Body of pancreas (tissue), 4 donors: Measurements from ENCODE around the gene GARS1. TPM values are rescaled to one million over a fixed set of nuclear protein-coding genes. Genes with fewer than 3 reads are reported as not detected.

ENCODE experiments used
- ATAC-seq: fragments of 150-250 bp; one replicate; pipeline ENCODE4 v1.9.1; 2016
- DNase-seq, 4 donors: peaks; one replicate each; pipeline ENCODE4 v3.0.0-alpha.2; 2019
- H3K27ac ChIP-seq, 4 donors: fragments of 200-600 bp; sonication (generic); 1 replicate in 3 of 4; 2 replicates in 1 of 4; pipeline versions ENCODE4 v1.5.1 to v1.6.1; 2016 to 2019; ENCODE audit warnings: mild to moderate bottlenecking in 1 of 4, mixed read lengths in 1 of 4, moderate library complexity in 1 of 4
- H3K27me3 ChIP-seq, 2 donors: fragments of 200-600 bp; sonication (generic); one replicate each; pipeline ENCODE4 v1.6.0; 2016; ENCODE audit warnings: mild to moderate bottlenecking in 1 of 2
- H3K36me3 ChIP-seq, 2 donors: fragments of 200-600 bp; sonication (generic); replicated peaks in 1 of 2; 2 replicates each; pipeline ENCODE4 v1.5.1; 2016; ENCODE audit warnings: low read depth in 2 of 2; ENCODE audit not compliant: insufficient read depth in 1 of 2
- H3K4me1 ChIP-seq: fragments of 200-600 bp; sonication (generic); one replicate; pipeline ENCODE4 v1.6.0; 2016
- H3K4me3 ChIP-seq, 2 donors: fragments of 200-600 bp; sonication (generic); 1 replicate in 1 of 2; 2 replicates in 1 of 2; pipeline ENCODE4 v1.5.1; 2016 to 2019
- H3K9me3 ChIP-seq, 3 donors: fragments of 200-600 bp; sonication (generic); 1 replicate in 2 of 3; 2 replicates in 1 of 3; pipeline ENCODE4 v1.5.1; 2016
- POLR2A ChIP-seq, 3 donors: fragments of 450-650 bp; IDR thresholded peaks; one replicate each; pipeline ENCODE4 v1.6.1; 2016; ENCODE audit warnings: antibody characterized with exemption in 3 of 3, mild to moderate bottlenecking in 2 of 3
- WGBS, 2 donors: methylation state at CpG; one replicate each; pipeline ENCODE4 v1.1.5; 2017; 5-methylcytosine and 5-hydroxymethylcytosine counted together
- intact Hi-C: fragments of 100-400 bp; cut with DNase I; formaldehyde crosslinking; loops from one replicate; pipeline ENCODE4 v1.15.1; 2023
- total RNA-seq, 2 donors: library from RNA; depleted of rRNA; stranded (reverse); fragments of >200 nt; gene quantifications; one replicate each; pipeline ENCODE4 v1.1.0, GENCODE V29; 2016
- TF ChIP-seq, protein P1 (sequence below), 7 experiments: fragments of 450-650 bp in 4 of 7; fragments of 200-600 bp in 3 of 7; sonication (generic) in 3 of 7; IDR thresholded peaks; one replicate each; pipeline ENCODE4 v1.5.1; 2016 to 2019; ENCODE audit warnings: antibody characterized with exemption in 7 of 7

Gene GARS1
- total RNA-seq, 2 donors from 2014 or later, result 43.1 to 70.9 TPM

DNA sequence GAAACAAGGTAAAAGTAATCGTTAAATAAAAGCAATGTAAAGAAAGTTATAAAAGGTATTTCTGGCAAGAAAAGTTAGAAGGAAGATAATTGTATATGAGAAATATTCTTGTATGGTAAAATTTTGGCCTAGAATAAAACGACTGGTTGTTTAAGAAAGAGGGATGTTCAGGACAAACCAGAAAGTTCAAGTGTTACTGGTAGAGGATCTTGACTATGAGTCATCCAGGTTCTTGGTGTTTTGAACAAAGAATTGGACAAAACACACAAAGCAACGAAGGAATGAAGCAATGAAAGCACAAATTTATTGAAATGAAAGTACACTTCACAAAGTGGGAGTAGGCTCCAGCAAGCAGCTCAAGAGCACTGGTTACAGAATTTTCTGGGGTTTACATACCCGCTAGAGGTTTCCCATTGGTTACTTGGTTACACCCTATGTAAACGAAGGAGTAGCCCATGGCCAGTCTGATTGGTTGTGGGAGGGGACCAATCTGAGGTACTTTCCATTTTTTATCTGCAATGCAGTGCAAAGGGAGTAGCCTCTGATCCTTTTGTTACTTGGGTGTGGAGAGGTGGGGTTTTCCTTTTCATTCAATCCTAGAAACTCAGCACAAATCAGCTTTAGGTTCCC lies 22.4 kb upstream of the GARS1 start:
- no peak for DNase-seq
- no peaks in the 10 kb centered on the region for H3K9me3 ChIP-seq
- TF ChIP-seq POLR2A (IDR thresholded peaks at IDR 0.05), result no peak
- TF ChIP-seq, protein P1, sequence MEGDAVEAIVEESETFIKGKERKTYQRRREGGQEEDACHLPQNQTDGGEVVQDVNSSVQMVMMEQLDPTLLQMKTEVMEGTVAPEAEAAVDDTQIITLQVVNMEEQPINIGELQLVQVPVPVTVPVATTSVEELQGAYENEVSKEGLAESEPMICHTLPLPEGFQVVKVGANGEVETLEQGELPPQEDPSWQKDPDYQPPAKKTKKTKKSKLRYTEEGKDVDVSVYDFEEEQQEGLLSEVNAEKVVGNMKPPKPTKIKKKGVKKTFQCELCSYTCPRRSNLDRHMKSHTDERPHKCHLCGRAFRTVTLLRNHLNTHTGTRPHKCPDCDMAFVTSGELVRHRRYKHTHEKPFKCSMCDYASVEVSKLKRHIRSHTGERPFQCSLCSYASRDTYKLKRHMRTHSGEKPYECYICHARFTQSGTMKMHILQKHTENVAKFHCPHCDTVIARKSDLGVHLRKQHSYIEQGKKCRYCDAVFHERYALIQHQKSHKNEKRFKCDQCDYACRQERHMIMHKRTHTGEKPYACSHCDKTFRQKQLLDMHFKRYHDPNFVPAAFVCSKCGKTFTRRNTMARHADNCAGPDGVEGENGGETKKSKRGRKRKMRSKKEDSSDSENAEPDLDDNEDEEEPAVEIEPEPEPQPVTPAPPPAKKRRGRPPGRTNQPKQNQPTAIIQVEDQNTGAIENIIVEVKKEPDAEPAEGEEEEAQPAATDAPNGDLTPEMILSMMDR (IDR thresholded peaks at IDR 0.05), result no peak
- intact Hi-C loops, result no loop called here
- H3K27me3 ChIP-seq, result no peaks in the 10 kb centered on the region
- ATAC-seq, result no peak
- H3K27ac ChIP-seq, result no peak overlapping the region
- 65 to 80% methylated on average over 5 of the region's 5 CpGs for WGBS, 2 donors
- peaks cover 0 to 5% of the 10 kb centered on the region in 2 donors for H3K36me3 ChIP-seq
- H3K4me1 ChIP-seq, result no peaks in the 10 kb centered on the region
- H3K4me3 ChIP-seq, result no peak overlapping the region

DNA sequence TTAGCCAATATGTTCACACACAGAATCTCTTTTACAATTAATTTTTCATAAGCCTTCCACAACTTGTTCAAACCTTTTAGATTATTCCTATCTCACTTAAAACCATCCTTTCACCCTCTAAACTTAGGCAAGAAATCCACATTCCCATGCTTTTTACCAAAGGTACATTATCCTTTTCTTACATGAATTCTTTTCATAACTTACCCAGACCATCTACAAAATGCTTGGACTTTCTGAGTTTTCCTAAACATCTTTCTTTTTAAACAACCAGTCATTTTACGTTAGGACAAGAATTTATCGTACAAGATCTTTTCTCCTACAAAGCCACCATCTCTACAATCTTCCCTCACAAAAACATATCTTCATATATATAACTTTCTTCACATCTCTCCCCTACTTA lies 18.8 kb upstream of the GARS1 start:
- DNase-seq (no peak), ATAC-seq (no peak)
- Histone ChIP-seq H3K4me3 (no peak overlapping the region), H3K4me1 (no peaks in the 10 kb centered on the region), H3K9me3 (no peaks in the 10 kb centered on the region), H3K36me3 (peaks cover 0 to 1% of the 10 kb centered on the region in 2 donors), H3K27ac (no peak overlapping the region), H3K27me3 (no peaks in the 10 kb centered on the region)
- intact Hi-C loops, result no loop called here
- WGBS, 2 donors, result 94 to 95% methylated on average over 2 of the region's 2 CpGs
- TF ChIP-seq, protein P1 (IDR thresholded peaks at IDR 0.05), result no peak
- no peak for TF ChIP-seq POLR2A (IDR thresholded peaks at IDR 0.05)

DNA sequence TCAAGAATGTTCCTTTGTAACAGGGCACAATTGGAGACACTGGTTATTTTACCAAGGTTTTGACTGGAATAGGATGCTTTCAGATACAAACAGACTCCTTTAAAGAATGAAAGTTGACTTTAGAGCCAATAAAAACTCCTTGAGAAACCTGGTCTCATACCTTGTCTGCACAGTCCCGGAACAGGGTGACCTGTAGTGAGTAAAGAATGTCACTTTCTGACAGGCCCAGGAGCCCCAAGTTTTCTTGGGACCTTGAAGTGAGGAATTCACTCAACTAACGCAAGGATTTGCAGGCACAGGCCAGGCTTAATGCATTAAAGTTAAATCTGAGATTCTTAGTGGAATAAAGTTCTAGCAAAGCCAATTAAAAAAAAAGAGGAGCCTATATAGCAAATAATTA lies 11.5 kb upstream of the GARS1 start:
- H3K9me3 ChIP-seq, result no peaks in the 10 kb centered on the region
- H3K4me1 ChIP-seq, result no peaks in the 10 kb centered on the region
- H3K27me3 ChIP-seq, result no peaks in the 10 kb centered on the region
- 97 to 100% methylated on average over 2 of the region's 2 CpGs for WGBS, 2 donors
- intact Hi-C loops, result no loop called here
- no peak overlapping the region for H3K27ac ChIP-seq
- TF ChIP-seq, protein P1 (IDR thresholded peaks at IDR 0.05), result no peak
- no peak for TF ChIP-seq POLR2A (IDR thresholded peaks at IDR 0.05)
- no peak overlapping the region for H3K4me3 ChIP-seq
- ATAC-seq (no peak), DNase-seq (no peak)
- H3K36me3 ChIP-seq, result peaks cover 0 to 6% of the 10 kb centered on the region in 2 donors

DNA sequence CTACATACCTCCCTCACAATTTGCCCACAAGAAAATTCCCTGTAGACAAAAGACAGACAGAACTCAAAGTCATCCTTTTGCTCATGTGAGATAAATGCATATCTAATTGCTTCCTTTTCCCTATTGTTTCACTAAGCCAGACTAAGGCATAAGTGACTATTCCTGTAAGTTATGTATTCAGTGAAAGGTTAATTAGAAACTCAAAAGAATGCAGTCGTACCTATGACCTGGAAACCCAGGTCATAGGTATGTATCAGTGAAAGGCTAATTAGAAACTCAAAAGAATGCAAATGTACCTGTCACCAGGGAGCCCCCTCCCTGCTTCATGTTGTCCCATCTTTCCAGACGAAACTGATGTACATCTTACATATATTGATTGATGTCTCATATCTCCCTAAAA lies 10.3 kb upstream of the GARS1 start:
- no peaks in the 10 kb centered on the region for H3K27me3 ChIP-seq
- WGBS, 2 donors, result 68 to 72% methylated on average over 2 of the region's 2 CpGs
- peaks cover 0 to 6% of the 10 kb centered on the region in 2 donors for H3K36me3 ChIP-seq
- ATAC-seq, result no peak
- TF ChIP-seq POLR2A (IDR thresholded peaks at IDR 0.05), result no peak
- TF ChIP-seq, protein P1 (IDR thresholded peaks at IDR 0.05), result no peak
- no peak for DNase-seq
- H3K27ac ChIP-seq, result no peak overlapping the region
- no peaks in the 10 kb centered on the region for H3K9me3 ChIP-seq
- intact Hi-C loops, result no loop called here
- H3K4me3 ChIP-seq, result no peak overlapping the region
- H3K4me1 ChIP-seq, result no peaks in the 10 kb centered on the region

DNA sequence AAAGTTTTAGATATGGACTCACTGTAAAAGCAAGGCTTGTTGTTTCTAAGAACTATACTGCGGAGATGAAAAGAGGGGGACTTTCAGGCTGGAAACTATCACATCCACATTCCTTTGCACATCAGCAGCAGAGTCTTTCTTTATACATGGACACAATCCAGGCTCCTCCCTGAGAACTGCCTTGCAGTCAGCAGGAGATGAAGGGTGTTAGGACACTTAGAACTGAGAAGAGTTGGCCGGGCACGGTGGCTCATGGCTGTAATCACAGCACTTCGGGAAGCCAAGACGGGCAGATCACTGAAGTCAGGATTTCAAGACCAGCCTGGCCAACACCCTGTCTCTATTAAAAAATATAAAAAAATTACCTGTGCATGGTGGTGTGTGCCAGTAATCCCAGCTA lies 9.7 kb upstream of the GARS1 start:
- TF ChIP-seq, protein P1 (IDR thresholded peaks at IDR 0.05), result no peak
- TF ChIP-seq POLR2A (IDR thresholded peaks at IDR 0.05), result no peak
- Histone ChIP-seq H3K27ac (no peak overlapping the region), H3K4me1 (no peaks in the 10 kb centered on the region), H3K27me3 (no peaks in the 10 kb centered on the region), H3K4me3 (no peak overlapping the region), H3K9me3 (no peaks in the 10 kb centered on the region), H3K36me3 (peaks cover 0 to 6% of the 10 kb centered on the region in 2 donors)
- WGBS, 2 donors, result 85 to 91% methylated on average over 5 of the region's 5 CpGs
- no peak for DNase-seq
- intact Hi-C loops, result no loop called here
- no peak for ATAC-seq
